Type B pancreatic cell (in vitro differentiated cells): ENCODE data around the gene SNTG2. TPM values are rescaled to one million over a fixed set of nuclear protein-coding genes. Genes with fewer than 3 reads are reported as not detected.

Experiments used
- DNase-seq: peaks from one replicate; pipeline ENCODE4 v3.0.0; 2021; ENCODE audit warnings: mixed read lengths; ENCODE audit not compliant: unreplicated experiment; ENCODE audit errors: extremely low spot score
- H3K27ac Mint-ChIP-seq: 2 replicates; pipeline ENCODE4 v1.8.0; 2021; ENCODE audit warnings: mild to moderate bottlenecking, mixed read lengths
- H3K27me3 Mint-ChIP-seq: 2 replicates; pipeline ENCODE4 v1.8.0; 2021; ENCODE audit warnings: mixed read lengths
- H3K36me3 Mint-ChIP-seq: 2 replicates; pipeline ENCODE4 v1.8.0; 2021; ENCODE audit warnings: mixed read lengths
- H3K4me1 Mint-ChIP-seq: one replicate; pipeline ENCODE4 v1.8.0; 2021; ENCODE audit warnings: mixed read lengths; ENCODE audit not compliant: unreplicated experiment
- H3K4me3 Mint-ChIP-seq: 2 replicates; pipeline ENCODE4 v1.8.0; 2021; ENCODE audit warnings: mild to moderate bottlenecking, mixed read lengths
- H3K9me3 Mint-ChIP-seq: 2 replicates; pipeline ENCODE4 v1.8.0; 2021; ENCODE audit warnings: mixed read lengths
- total RNA-seq: library from RNA; stranded (reverse); gene quantifications from 2 replicates; pipeline ENCODE4 v1.2.1, GENCODE V29; 2021; ENCODE audit warnings: low replicate concordance
- TF ChIP-seq, protein P1 (sequence below): fragments of 200-600 bp; sonication (generic); conservative IDR thresholded peaks from 2 replicates; pipeline ENCODE4 v1.5.0; 2021; ENCODE audit warnings: antibody characterized with exemption, mild to moderate bottlenecking

Gene SNTG2
- total RNA-seq, 1 donor from 2014 or later = 1.1 TPM

GRCh38 chr2:1053786-1054185 is 103.1 kb downstream of the SNTG2 start:
- Mint-ChIP-seq H3K4me1 (peaks cover 6% of the 10 kb centered on the region), H3K27ac (no peak overlapping the region), H3K9me3 (peaks cover 4% of the 10 kb centered on the region), H3K4me3 (no peak overlapping the region), H3K27me3 (peaks cover 12% of the 10 kb centered on the region), H3K36me3 (no peaks in the 10 kb centered on the region)
- DNase-seq = no peak
- TF ChIP-seq, protein P1, sequence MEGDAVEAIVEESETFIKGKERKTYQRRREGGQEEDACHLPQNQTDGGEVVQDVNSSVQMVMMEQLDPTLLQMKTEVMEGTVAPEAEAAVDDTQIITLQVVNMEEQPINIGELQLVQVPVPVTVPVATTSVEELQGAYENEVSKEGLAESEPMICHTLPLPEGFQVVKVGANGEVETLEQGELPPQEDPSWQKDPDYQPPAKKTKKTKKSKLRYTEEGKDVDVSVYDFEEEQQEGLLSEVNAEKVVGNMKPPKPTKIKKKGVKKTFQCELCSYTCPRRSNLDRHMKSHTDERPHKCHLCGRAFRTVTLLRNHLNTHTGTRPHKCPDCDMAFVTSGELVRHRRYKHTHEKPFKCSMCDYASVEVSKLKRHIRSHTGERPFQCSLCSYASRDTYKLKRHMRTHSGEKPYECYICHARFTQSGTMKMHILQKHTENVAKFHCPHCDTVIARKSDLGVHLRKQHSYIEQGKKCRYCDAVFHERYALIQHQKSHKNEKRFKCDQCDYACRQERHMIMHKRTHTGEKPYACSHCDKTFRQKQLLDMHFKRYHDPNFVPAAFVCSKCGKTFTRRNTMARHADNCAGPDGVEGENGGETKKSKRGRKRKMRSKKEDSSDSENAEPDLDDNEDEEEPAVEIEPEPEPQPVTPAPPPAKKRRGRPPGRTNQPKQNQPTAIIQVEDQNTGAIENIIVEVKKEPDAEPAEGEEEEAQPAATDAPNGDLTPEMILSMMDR = no peak

GRCh38 chr2:1054399-1054798 is 103.8 kb downstream of the SNTG2 start:
- Mint-ChIP-seq H3K4me3 (no peak overlapping the region), H3K9me3 (peaks cover 4% of the 10 kb centered on the region), H3K4me1 (peaks cover 6% of the 10 kb centered on the region), H3K27me3 (peaks cover 12% of the 10 kb centered on the region), H3K36me3 (no peaks in the 10 kb centered on the region), H3K27ac (no peak overlapping the region)
- no peak for DNase-seq
- TF ChIP-seq, protein P1 = no peak

- DNase-seq = no peak
- Mint-ChIP-seq H3K4me3 (no peak overlapping the region), H3K36me3 (no peaks in the 10 kb centered on the region), H3K27me3 (peaks cover 12% of the 10 kb centered on the region), H3K4me1 (peaks cover 6% of the 10 kb centered on the region), H3K27ac (no peak overlapping the region), H3K9me3 (peaks cover 4% of the 10 kb centered on the region)
- TF ChIP-seq, protein P1 = no peak
Observed at GRCh38 chr2:1055014-1055595, 104.5 kb downstream of the SNTG2 start.

- Mint-ChIP-seq H3K36me3 (no peaks in the 10 kb centered on the region), H3K27ac (no peak overlapping the region), H3K9me3 (peaks cover 4% of the 10 kb centered on the region), H3K27me3 (peaks cover 29% of the 10 kb centered on the region), H3K4me1 (peaks cover 4% of the 10 kb centered on the region), H3K4me3 (no peak overlapping the region)
- DNase-seq = no peak
- TF ChIP-seq, protein P1 = no peak
Observed at GRCh38 chr2:1060372-1060771, 109.7 kb downstream of the SNTG2 start.

DNA sequence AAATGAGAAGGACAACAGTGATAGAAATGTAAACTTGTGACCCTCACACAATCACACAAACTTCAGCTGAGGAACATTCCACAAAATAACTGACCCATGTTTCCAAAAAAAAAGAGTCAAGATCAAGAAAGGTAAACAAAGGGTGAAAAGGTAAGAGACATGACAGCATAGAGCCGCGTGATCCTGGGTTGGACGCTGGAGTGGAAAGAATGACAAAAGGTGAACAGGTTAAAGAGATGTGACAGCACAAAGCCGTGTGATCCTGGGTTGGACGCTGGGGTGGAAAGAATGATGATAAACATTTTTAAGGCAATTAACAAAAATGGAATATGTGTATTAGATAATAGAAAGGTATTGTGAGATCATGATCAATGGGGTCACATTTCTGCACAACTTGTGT is 110.3 kb downstream of the SNTG2 start:
- Mint-ChIP-seq H3K9me3 (peaks cover 4% of the 10 kb centered on the region), H3K36me3 (no peaks in the 10 kb centered on the region), H3K4me1 (no peaks in the 10 kb centered on the region), H3K27me3 (peaks cover 25% of the 10 kb centered on the region), H3K4me3 (no peak overlapping the region), H3K27ac (no peak overlapping the region)
- TF ChIP-seq, protein P1 = no peak
- DNase-seq = no peak

DNA sequence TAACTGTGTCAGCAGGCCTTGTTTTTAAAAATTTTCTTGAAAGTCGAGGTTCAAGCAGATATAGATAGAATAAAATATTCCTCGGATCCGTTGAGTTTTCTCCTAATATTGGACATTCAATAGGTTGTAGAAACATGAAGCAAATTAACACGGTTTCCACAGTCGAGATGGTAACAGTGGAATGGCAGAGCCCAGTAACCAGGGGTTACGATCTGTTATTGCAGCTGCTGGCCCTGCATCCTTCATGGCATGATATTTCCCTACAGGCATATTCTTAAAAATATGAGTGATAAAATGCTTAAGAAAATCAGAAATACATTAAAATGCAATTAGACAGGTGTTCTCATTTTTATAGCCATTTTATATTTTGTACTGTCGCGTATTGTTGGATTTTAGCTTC is 117.6 kb downstream of the SNTG2 start:
- Mint-ChIP-seq H3K36me3 (no peaks in the 10 kb centered on the region), H3K4me1 (no peaks in the 10 kb centered on the region), H3K4me3 (no peak overlapping the region), H3K27me3 (peaks cover 28% of the 10 kb centered on the region), H3K9me3 (peaks cover 10% of the 10 kb centered on the region), H3K27ac (no peak overlapping the region)
- TF ChIP-seq, protein P1 = no peak
- no peak for DNase-seq
